ENCODE data around the gene MEI4.
"Not testable (repeated sequence)": the region's sequence is repeated elsewhere in the genome, so short reads cannot be mapped to it uniquely, and the experiment has no call there.

Gene MEI4

GRCh38 chr6:77686931-77687330 is 34.1 kb downstream of the MEI4 start:
- no peak for DNase-seq

- no peak for DNase-seq
Measured at GRCh38 chr6:77688649-77689048, 35.8 kb downstream of the MEI4 start.

- DNase-seq: not testable (repeated sequence)
Measured at GRCh38 chr6:77700095-77700494, 47.3 kb downstream of the MEI4 start.

- DNase-seq: no peak
Measured at GRCh38 chr6:77707603-77708002, 54.8 kb downstream of the MEI4 start.

GRCh38 chr6:77715588-77715987 is 62.7 kb downstream of the MEI4 start:
- no peak for DNase-seq

GRCh38 chr6:77716311-77716710 is 63.5 kb downstream of the MEI4 start:
- no peak for DNase-seq

GRCh38 chr6:77736010-77736409 is 83.2 kb downstream of the MEI4 start:
- DNase-seq: not testable (repeated sequence)

- DNase-seq: no peak
Measured at GRCh38 chr6:77740380-77740779, 87.5 kb downstream of the MEI4 start.

- not testable (repeated sequence) for DNase-seq
Measured at GRCh38 chr6:77752156-77752555, 99.3 kb downstream of the MEI4 start.

- no peak for DNase-seq
Measured at GRCh38 chr6:77762386-77762785, 109.5 kb downstream of the MEI4 start.

- DNase-seq: no peak
Measured at GRCh38 chr6:77763124-77763523, 110.3 kb downstream of the MEI4 start.

GRCh38 chr6:77764364-77764763 is 111.5 kb downstream of the MEI4 start:
- DNase-seq: no peak

- DNase-seq: no peak
Measured at GRCh38 chr6:77773157-77773822, 120.5 kb downstream of the MEI4 start.

- no peak for DNase-seq
Measured at GRCh38 chr6:77774457-77774856, 121.6 kb downstream of the MEI4 start.

GRCh38 chr6:77776441-77776840 is 123.6 kb downstream of the MEI4 start:
- no peak for DNase-seq

GRCh38 chr6:77778527-77778926 is 125.7 kb downstream of the MEI4 start:
- DNase-seq: no peak

GRCh38 chr6:77786935-77787629 is 134.2 kb downstream of the MEI4 start:
- no peak for DNase-seq

GRCh38 chr6:77796824-77797809 is 144.3 kb downstream of the MEI4 start:
- DNase-seq: no peak

- no peak for DNase-seq
Measured at GRCh38 chr6:77812304-77812703, 159.5 kb downstream of the MEI4 start.

GRCh38 chr6:77813090-77813489 is 160.3 kb downstream of the MEI4 start:
- no peak for DNase-seq

GRCh38 chr6:77814119-77814518 is 161.3 kb downstream of the MEI4 start:
- no peak for DNase-seq

- DNase-seq: no peak
Measured at GRCh38 chr6:77815531-77815930, 162.7 kb downstream of the MEI4 start.

GRCh38 chr6:77816766-77817270 is 164.0 kb downstream of the MEI4 start:
- no peak for DNase-seq
